ENCODE measurements around the gene ALPP.
"Not testable (repeated sequence)": the region's sequence is repeated elsewhere in the genome, so short reads cannot be mapped to it uniquely, and the experiment has no call there.

ALPP gene

DNA sequence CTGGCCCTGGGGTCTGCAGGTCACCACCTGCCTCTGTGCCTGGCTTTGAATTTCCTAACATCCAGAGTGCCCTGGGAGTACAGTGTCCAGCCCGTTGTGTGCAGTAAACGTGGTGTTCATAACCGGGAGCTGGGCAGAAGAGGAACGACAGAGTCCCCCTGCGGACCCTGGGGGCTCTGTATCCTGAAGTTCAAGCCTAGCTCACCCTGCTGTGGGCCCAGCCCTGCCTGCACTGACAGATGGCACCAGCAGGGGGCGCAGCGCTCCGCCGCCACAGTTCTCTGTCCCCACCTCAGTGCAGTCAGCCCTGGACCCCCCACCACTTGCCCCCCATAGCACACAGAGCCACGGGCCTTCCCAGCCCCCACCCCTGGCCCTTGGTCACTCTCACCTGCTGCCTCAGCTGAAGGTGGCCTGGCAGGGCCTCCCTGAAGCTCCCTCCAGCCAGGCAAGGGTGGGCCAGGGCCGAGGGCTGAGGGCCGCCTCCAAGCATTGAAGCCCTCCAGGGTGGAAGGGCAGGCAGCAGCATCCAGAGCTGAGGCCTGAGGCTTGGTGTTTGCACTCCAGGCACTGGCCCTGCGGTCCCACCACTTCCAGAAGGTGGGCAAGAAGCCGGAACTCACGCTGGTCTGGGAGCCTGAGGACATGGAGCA, 43.2 kb upstream of the ALPP start:
- H3K4me3 ChIP-seq (ENCODE audit: low read length in 2 of 2); H3K36me3 ChIP-seq (ENCODE audit: control insufficient read depth in 2 of 2, insufficient read depth in 2 of 2, low read length in 2 of 2); H3K9ac ChIP-seq (ENCODE audit: low read length in 2 of 2); H3K9me3 ChIP-seq (ENCODE audit: control insufficient read depth in 2 of 2, low read length in 2 of 2); H3K27me3 ChIP-seq (ENCODE audit: control insufficient read depth in 1 of 2, insufficient read depth in 2 of 2, low read length in 2 of 2); H3K4me1 ChIP-seq (ENCODE audit: control insufficient read depth, insufficient read depth, low read length); H3K27ac ChIP-seq (ENCODE audit: low read length): not testable (repeated sequence)

DNA sequence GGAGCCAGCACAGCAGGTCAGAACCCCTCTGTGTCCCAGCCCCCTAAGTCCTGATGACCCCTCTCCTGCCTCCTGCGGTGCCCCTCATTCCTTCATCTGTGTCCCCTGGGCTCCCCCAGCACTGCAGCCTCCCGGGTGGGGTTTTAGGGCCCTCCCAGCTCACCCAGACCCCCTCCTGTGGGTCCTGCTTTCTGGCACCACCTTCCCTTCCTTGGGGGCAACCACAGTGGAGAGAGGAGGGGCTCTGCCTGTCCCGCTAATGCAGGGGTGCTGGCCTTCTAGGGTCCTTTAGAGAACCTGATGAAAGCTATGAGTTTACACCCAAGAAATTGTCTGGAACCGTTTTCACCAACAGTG, 42.7 kb upstream of the ALPP start:
- no peak overlapping the region for H3K9ac ChIP-seq (ENCODE audit: low read length in 2 of 2)
- no peaks in the 10 kb centered on the region for H3K36me3 ChIP-seq (ENCODE audit: control insufficient read depth in 2 of 2, insufficient read depth in 2 of 2, low read length in 2 of 2)
- H3K27ac ChIP-seq (ENCODE audit: low read length): no peak overlapping the region

GRCh38 chr2:232336241-232336736, 42.3 kb upstream of the ALPP start:
- H3K9me3 ChIP-seq (ENCODE audit: control insufficient read depth in 2 of 2, low read length in 2 of 2): peaks cover 0 to 3% of the 10 kb centered on the region in 2 donors
- H3K36me3 ChIP-seq (ENCODE audit: control insufficient read depth in 2 of 2, insufficient read depth in 2 of 2, low read length in 2 of 2): no peaks in the 10 kb centered on the region
- H3K4me3 ChIP-seq (ENCODE audit: low read length in 2 of 2): no peak overlapping the region
- H3K27ac ChIP-seq (ENCODE audit: low read length): no peak overlapping the region
- no peaks in the 10 kb centered on the region for H3K27me3 ChIP-seq (ENCODE audit: control insufficient read depth in 1 of 2, insufficient read depth in 2 of 2, low read length in 2 of 2)
- H3K4me1 ChIP-seq (ENCODE audit: control insufficient read depth, insufficient read depth, low read length): no peaks in the 10 kb centered on the region
- H3K9ac ChIP-seq (ENCODE audit: low read length in 2 of 2): no peak overlapping the region

More for the DNA sequence above, 42.7 kb upstream of the ALPP start:
- Histone ChIP-seq H3K4me1 (ENCODE audit: control insufficient read depth, insufficient read depth, low read length) (no peaks in the 10 kb centered on the region), H3K27me3 (ENCODE audit: control insufficient read depth in 1 of 2, insufficient read depth in 2 of 2, low read length in 2 of 2) (no peaks in the 10 kb centered on the region), H3K4me3 (ENCODE audit: low read length in 2 of 2) (no peak overlapping the region), H3K9me3 (ENCODE audit: control insufficient read depth in 2 of 2, low read length in 2 of 2) (peaks cover 0 to 3% of the 10 kb centered on the region in 2 donors)

GRCh38 chr2:232336981-232337720, 41.4 kb upstream of the ALPP start:
- no peak overlapping the region for H3K9ac ChIP-seq (ENCODE audit: low read length in 2 of 2)

GRCh38 chr2:232338094-232338758, 40.3 kb upstream of the ALPP start:
- H3K4me1 ChIP-seq (ENCODE audit: control insufficient read depth, insufficient read depth, low read length); H3K27me3 ChIP-seq (ENCODE audit: control insufficient read depth in 1 of 2, insufficient read depth in 2 of 2, low read length in 2 of 2); H3K9ac ChIP-seq (ENCODE audit: low read length in 2 of 2); H3K36me3 ChIP-seq (ENCODE audit: control insufficient read depth in 2 of 2, insufficient read depth in 2 of 2, low read length in 2 of 2); H3K4me3 ChIP-seq (ENCODE audit: low read length in 2 of 2); H3K27ac ChIP-seq (ENCODE audit: low read length): not testable (repeated sequence)
- peaks cover 0 to 11% of the 10 kb centered on the region in 2 donors for H3K9me3 ChIP-seq (ENCODE audit: control insufficient read depth in 2 of 2, low read length in 2 of 2)

More at GRCh38 chr2:232336981-232337720, 41.4 kb upstream of the ALPP start:
- Histone ChIP-seq H3K27ac (ENCODE audit: low read length) (no peak overlapping the region), H3K4me1 (ENCODE audit: control insufficient read depth, insufficient read depth, low read length) (no peaks in the 10 kb centered on the region), H3K9me3 (ENCODE audit: control insufficient read depth in 2 of 2, low read length in 2 of 2) (peaks cover 0 to 6% of the 10 kb centered on the region in 2 donors), H3K27me3 (ENCODE audit: control insufficient read depth in 1 of 2, insufficient read depth in 2 of 2, low read length in 2 of 2) (no peaks in the 10 kb centered on the region), H3K36me3 (ENCODE audit: control insufficient read depth in 2 of 2, insufficient read depth in 2 of 2, low read length in 2 of 2) (no peaks in the 10 kb centered on the region), H3K4me3 (ENCODE audit: low read length in 2 of 2) (no peak overlapping the region)

- H3K4me3 ChIP-seq (ENCODE audit: low read length in 2 of 2): no peak overlapping the region
- H3K27me3 ChIP-seq (ENCODE audit: control insufficient read depth in 1 of 2, insufficient read depth in 2 of 2, low read length in 2 of 2): no peaks in the 10 kb centered on the region
- H3K27ac ChIP-seq (ENCODE audit: low read length): no peak overlapping the region
- H3K4me1 ChIP-seq (ENCODE audit: control insufficient read depth, insufficient read depth, low read length): no peaks in the 10 kb centered on the region
- no peak overlapping the region for H3K9ac ChIP-seq (ENCODE audit: low read length in 2 of 2)
- H3K9me3 ChIP-seq (ENCODE audit: control insufficient read depth in 2 of 2, low read length in 2 of 2): peaks cover 3 to 16% of the 10 kb centered on the region in 2 donors
- no peaks in the 10 kb centered on the region for H3K36me3 ChIP-seq (ENCODE audit: control insufficient read depth in 2 of 2, insufficient read depth in 2 of 2, low read length in 2 of 2)
Measured at GRCh38 chr2:232338759-232339106, 39.8 kb upstream of the ALPP start.

GRCh38 chr2:232339121-232340081, 39.1 kb upstream of the ALPP start:
- no peak overlapping the region for H3K9ac ChIP-seq (ENCODE audit: low read length in 2 of 2)
- H3K4me3 ChIP-seq (ENCODE audit: low read length in 2 of 2): no peak overlapping the region
- no peaks in the 10 kb centered on the region for H3K4me1 ChIP-seq (ENCODE audit: control insufficient read depth, insufficient read depth, low read length)
- no peaks in the 10 kb centered on the region for H3K27me3 ChIP-seq (ENCODE audit: control insufficient read depth in 1 of 2, insufficient read depth in 2 of 2, low read length in 2 of 2)
- H3K27ac ChIP-seq (ENCODE audit: low read length): no peak overlapping the region
- H3K9me3 ChIP-seq (ENCODE audit: control insufficient read depth in 2 of 2, low read length in 2 of 2): peaks cover 5 to 18% of the 10 kb centered on the region in 2 donors
- H3K36me3 ChIP-seq (ENCODE audit: control insufficient read depth in 2 of 2, insufficient read depth in 2 of 2, low read length in 2 of 2): no peaks in the 10 kb centered on the region

- Histone ChIP-seq H3K4me1 (ENCODE audit: control insufficient read depth, insufficient read depth, low read length) (no peaks in the 10 kb centered on the region), H3K27ac (ENCODE audit: low read length) (no peak overlapping the region), H3K9ac (ENCODE audit: low read length in 2 of 2) (no peak overlapping the region), H3K27me3 (ENCODE audit: control insufficient read depth in 1 of 2, insufficient read depth in 2 of 2, low read length in 2 of 2) (no peaks in the 10 kb centered on the region), H3K36me3 (ENCODE audit: control insufficient read depth in 2 of 2, insufficient read depth in 2 of 2, low read length in 2 of 2) (no peaks in the 10 kb centered on the region), H3K4me3 (ENCODE audit: low read length in 2 of 2) (no peak overlapping the region), H3K9me3 (ENCODE audit: control insufficient read depth in 2 of 2, low read length in 2 of 2) (peaks cover 5 to 23% of the 10 kb centered on the region in 2 donors)
Measured at GRCh38 chr2:232340171-232340935, 38.2 kb upstream of the ALPP start.

- Histone ChIP-seq H3K9me3 (ENCODE audit: control insufficient read depth in 2 of 2, low read length in 2 of 2) (peaks cover 5 to 24% of the 10 kb centered on the region in 2 donors), H3K27me3 (ENCODE audit: control insufficient read depth in 1 of 2, insufficient read depth in 2 of 2, low read length in 2 of 2) (no peaks in the 10 kb centered on the region), H3K4me1 (ENCODE audit: control insufficient read depth, insufficient read depth, low read length) (no peaks in the 10 kb centered on the region), H3K36me3 (ENCODE audit: control insufficient read depth in 2 of 2, insufficient read depth in 2 of 2, low read length in 2 of 2) (no peaks in the 10 kb centered on the region), H3K4me3 (ENCODE audit: low read length in 2 of 2) (no peak overlapping the region), H3K27ac (ENCODE audit: low read length) (no peak overlapping the region), H3K9ac (ENCODE audit: low read length in 2 of 2) (no peak overlapping the region)
Measured at GRCh38 chr2:232341061-232341738, 37.4 kb upstream of the ALPP start.
